Fibroblast of pulmonary artery (primary cell): ENCODE measurements around the gene ZNF821.

Source experiments
- DNase-seq: peaks from one replicate; pipeline ENCODE4 v3.0.0-alpha.2; 2010; ENCODE audit warnings: low read depth
- H3K4me3 ChIP-seq: replicated peaks from 2 replicates; pipeline ENCODE4 v1.5.1; 2011; ENCODE audit warnings: low read depth, mild to moderate bottlenecking, control low read depth, low read length, moderate library complexity
- TF ChIP-seq, protein P1 (sequence below): IDR thresholded peaks from 2 replicates; pipeline ENCODE4 v1.5.1; 2011; ENCODE audit warnings: mild to moderate bottlenecking, control low read depth, low read length, inconsistent platforms; ENCODE audit errors: missing control alignments

The ZNF821 gene, protein sequence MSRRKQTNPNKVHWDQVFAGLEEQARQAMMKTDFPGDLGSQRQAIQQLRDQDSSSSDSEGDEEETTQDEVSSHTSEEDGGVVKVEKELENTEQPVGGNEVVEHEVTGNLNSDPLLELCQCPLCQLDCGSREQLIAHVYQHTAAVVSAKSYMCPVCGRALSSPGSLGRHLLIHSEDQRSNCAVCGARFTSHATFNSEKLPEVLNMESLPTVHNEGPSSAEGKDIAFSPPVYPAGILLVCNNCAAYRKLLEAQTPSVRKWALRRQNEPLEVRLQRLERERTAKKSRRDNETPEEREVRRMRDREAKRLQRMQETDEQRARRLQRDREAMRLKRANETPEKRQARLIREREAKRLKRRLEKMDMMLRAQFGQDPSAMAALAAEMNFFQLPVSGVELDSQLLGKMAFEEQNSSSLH

DNA sequence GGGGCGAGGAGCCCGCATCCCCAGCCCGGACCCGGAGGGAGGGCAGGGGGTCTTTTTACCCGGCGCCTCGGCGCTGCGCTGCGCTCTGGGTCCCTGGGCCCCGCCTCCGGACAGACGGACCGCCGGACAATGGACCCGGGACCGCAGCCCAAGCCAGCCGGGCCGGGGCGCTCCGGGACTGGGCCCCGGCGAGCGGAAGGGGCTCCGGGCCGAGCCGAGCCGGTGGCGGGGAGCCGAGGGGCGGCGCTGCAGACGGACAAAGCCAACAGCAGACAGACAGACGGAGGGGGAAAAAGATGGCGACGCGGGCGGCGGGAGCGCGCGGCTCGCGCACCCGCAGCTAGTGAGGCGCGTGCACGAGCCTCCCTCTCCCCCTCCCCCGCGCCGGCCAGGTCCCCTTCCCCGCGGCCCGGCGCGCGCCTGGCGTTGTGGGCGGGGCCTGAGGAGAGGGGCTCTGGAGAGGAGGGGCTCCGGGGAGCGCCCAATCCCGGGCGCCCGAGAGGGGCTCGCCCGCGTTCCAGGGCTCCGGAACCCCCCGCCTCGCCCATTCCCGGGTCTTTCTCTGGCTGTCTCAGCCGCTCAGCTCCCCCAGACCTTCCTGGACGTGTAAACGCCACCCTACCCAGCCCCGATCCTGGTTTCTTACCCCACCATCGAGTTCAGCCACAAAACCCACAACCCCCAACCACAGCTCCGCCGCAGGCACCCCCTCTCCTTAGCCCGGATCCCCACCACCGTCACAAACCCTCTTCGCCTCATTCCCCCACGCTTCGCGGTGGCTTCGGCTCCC, at the start of gene ZNF821:
Gene ZNF821 (minus strand): TSS at position 334 of the 790 bp plus-strand sequence. CDS start 4,236 bp downstream, outside the sequence.
- DNase-seq: peak; percentile 71
- TF ChIP-seq, protein P1, sequence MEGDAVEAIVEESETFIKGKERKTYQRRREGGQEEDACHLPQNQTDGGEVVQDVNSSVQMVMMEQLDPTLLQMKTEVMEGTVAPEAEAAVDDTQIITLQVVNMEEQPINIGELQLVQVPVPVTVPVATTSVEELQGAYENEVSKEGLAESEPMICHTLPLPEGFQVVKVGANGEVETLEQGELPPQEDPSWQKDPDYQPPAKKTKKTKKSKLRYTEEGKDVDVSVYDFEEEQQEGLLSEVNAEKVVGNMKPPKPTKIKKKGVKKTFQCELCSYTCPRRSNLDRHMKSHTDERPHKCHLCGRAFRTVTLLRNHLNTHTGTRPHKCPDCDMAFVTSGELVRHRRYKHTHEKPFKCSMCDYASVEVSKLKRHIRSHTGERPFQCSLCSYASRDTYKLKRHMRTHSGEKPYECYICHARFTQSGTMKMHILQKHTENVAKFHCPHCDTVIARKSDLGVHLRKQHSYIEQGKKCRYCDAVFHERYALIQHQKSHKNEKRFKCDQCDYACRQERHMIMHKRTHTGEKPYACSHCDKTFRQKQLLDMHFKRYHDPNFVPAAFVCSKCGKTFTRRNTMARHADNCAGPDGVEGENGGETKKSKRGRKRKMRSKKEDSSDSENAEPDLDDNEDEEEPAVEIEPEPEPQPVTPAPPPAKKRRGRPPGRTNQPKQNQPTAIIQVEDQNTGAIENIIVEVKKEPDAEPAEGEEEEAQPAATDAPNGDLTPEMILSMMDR: peak; percentile 25
- peak within 1 kb of the TSS; percentile 76 for H3K4me3 ChIP-seq

DNA sequence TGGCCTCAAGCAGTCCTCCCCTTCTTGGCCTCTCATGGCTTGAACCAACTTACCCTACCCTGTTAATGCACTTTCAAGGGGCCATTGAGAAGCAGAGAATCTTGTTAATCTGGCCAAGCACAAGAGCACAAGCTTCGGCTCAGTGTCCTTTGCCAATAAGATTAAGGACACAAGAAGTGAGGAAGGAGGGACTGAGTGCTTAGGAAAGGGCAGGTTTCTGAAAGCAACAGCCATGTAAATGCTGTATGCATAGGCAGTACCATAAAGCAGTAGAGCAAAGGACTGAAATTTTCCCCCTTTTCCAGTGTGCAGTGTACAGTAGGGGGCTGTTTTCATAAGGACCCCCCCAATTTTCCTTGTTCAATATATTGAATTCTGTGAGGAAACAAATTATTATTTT, 49.0 kb upstream of the ZNF821 start:
- no peak for DNase-seq
- no peak overlapping the region for H3K4me3 ChIP-seq
- TF ChIP-seq, protein P1: no peak

DNA sequence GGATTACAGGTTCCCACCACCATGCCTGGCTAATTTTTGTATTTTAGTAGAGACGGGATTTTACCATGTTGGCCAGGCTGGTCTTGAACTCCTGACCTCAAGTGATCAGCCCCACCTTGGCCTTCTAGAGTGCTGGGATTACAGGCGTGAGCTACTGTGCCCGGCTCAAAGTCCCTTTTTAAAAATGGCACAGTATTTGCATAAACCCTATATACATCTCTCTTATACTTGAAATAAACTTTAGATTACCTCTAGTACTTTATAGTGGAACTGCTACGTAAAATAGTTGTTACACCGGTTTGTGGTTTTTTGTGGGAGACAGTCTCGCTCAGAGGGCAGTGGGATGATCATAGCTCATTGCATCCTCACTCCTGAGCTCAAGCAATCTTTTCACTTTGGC, 47.6 kb upstream of the ZNF821 start:
- no peak for DNase-seq
- TF ChIP-seq, protein P1: no peak
- H3K4me3 ChIP-seq: no peak overlapping the region

DNA sequence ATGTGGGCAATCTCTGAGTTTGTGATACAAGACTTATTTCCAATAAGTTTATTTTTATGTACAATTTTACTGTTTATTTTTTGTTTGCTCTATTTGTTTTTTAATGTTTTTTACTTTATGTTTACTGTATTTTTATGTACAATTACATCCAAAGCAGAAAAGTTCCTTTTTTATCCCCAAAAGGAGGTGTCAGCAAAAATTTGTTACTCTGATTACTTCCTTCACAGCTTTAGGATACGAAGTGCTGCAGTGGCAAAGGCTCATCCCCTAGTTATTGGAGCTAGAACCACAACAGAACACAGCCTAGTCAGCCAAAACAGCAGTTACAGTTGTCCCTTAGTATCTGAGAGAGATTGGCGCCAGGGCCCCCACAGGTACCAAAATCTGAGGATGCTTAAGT, 47.0 kb upstream of the ZNF821 start:
- TF ChIP-seq, protein P1: no peak
- H3K4me3 ChIP-seq: no peak overlapping the region
- no peak for DNase-seq

DNA sequence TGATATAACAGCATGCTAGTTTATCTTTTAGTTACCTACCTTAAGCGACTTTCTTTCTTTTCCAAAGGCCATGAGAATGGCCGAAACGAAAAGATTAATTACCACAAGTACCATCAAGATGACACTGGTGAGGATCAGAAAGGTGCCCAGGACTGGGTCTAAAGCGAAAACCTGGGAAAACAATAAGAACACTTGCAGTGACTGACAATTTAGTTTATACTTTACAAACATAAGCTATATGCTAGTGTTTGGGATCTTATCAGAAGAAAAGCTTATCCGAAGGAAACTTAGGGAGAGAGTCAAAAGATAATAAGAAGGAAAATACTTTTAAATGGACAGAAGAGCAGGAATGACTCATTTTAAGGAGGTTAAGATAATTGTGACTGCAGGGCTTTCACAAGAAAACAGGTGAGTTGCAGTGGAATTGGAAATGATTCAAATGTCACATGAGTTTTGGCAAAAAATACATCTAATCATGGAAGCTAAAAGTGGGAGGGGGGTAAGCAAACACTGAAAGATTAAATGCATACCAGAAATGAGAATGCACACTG, 46.1 kb upstream of the ZNF821 start:
- no peak for DNase-seq
- TF ChIP-seq, protein P1: no peak
- no peak overlapping the region for H3K4me3 ChIP-seq

DNA sequence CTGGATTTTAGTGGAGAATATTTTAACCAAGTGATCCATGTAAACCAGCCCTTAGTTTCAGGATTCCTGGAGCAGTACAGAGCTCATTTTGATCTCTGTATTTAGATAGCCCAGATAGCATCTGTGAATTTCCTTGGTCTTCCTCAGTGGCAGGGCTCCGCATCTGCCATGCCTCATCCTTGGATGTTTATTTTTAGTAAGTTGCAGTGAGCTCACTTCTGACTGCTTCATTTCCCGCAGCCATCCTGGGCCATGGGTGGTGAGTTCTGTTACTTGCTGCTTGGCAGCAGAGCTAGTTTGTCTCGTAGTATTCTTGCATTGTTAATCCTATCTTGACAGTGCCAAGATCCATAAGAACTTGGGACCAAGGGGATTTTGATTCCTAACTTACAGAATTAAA, 45.1 kb upstream of the ZNF821 start:
- H3K4me3 ChIP-seq: no peak overlapping the region
- TF ChIP-seq, protein P1: no peak
- peak; percentile 67 for DNase-seq
